ENCODE data around the gene KLHL18. TPM values are rescaled to one million over a fixed set of nuclear protein-coding genes. Genes with fewer than 3 reads are reported as not detected.
A peak's percentile ranks its signal among the peaks of the same experiment; 100 is the strongest.

Gene KLHL18
- polyA plus RNA-seq, 1 experiment, result 17.4 TPM

DNA sequence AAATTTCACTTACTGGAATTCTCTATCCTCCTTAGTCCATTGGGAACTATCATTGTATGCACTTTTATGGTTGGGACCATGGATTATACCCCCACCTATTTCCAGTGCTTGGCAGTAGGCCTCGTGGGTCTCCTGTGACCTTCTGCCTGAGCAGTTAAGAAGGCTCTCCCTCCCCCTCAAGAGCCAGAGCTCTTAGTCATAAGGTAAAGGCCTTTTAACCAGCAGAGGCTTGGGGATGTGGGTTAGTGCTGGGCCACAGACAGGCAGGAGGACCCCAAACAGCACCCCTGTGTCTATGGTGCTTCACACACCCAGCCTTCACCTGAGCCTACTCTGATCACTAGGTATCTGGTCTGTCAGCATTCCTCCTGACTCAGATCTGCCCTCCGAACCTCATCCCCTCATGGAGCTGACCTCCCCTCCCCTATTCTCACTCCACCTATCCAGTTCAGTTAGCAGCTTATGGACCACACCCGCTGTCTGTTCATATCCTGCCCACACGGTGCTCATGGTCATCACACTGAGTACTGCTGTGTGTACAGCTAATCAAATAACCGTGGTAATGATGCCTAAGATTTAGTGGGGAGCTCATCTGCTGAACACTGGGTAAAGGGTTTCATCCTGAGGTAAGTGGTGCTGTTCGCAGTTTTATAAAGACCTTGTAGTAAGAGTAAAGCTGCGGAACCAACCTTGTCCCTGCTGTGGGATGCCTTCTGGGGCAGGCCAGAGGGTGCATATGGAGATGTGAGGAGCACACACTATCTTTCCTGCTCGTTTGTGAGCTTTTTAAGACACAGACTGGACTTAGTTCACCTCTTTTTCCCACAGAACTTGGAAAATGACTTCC lies 40.9 kb downstream of the KLHL18 start:
- ChIA-PET POLR2A (interaction anchor here (0.5 to 1.2 kb wide), 2 partner anchors 57 to 467 kb away, joined by 3 to 6 read pairs; partner anchors contain the start of gene PTPN23), CTCF (interaction anchor here (0.6 to 3.5 kb wide), 72 partner anchors 9 to 1887 kb away, joined by 3 to 36 read pairs (median 5); partner anchors contain the start of genes KIF9, KLHL18 and SETD2)
- H3K27me3 ChIP-seq (ENCODE audit: control insufficient read depth, insufficient read depth, low read length), result no peaks in the 10 kb centered on the region
- no peak for DNase-seq (ENCODE audit: low read depth, low spot score)
- H3K4me3 ChIP-seq (ENCODE audit: low read depth, low read length), result no peak overlapping the region
- H3K27ac ChIP-seq (ENCODE audit: low read depth, low read length), result peak overlapping the region; percentile 21
- TF ChIP-seq CTCF (IDR thresholded peaks at IDR 0.05; ENCODE audit: low read depth, low read length), result no peak
- H3K9me3 ChIP-seq (ENCODE audit: control insufficient read depth, insufficient read depth, low read length), result no peaks in the 10 kb centered on the region

GRCh38 chr3:47324278-47324865 lies 41.6 kb downstream of the KLHL18 start:
- peak; percentile 50 for DNase-seq (ENCODE audit: low read depth, low spot score)
- ChIA-PET POLR2A (interaction anchor here (1.2 kb wide), 1 partner anchor 56 kb away, joined by 3 read pairs; the partner anchor contains the start of gene PTPN23), CTCF (interaction anchor here (0.6 to 3.5 kb wide), 68 partner anchors 8 to 1888 kb away, joined by 3 to 36 read pairs (median 5); partner anchors contain the start of genes KIF9, KLHL18 and SETD2)
- Histone ChIP-seq H3K9me3 (ENCODE audit: control insufficient read depth, insufficient read depth, low read length) (no peaks in the 10 kb centered on the region), H3K27ac (ENCODE audit: low read depth, low read length) (no peak overlapping the region), H3K4me3 (ENCODE audit: low read depth, low read length) (no peak overlapping the region), H3K27me3 (ENCODE audit: control insufficient read depth, insufficient read depth, low read length) (no peaks in the 10 kb centered on the region)
- peak; percentile 80 for TF ChIP-seq CTCF (IDR thresholded peaks at IDR 0.05; ENCODE audit: low read depth, low read length)

- Histone ChIP-seq H3K27ac (ENCODE audit: low read depth, low read length) (no peak overlapping the region), H3K9me3 (ENCODE audit: control insufficient read depth, insufficient read depth, low read length) (no peaks in the 10 kb centered on the region), H3K27me3 (ENCODE audit: control insufficient read depth, insufficient read depth, low read length) (no peaks in the 10 kb centered on the region), H3K4me3 (ENCODE audit: low read depth, low read length) (no peak overlapping the region)
- CTCF ChIA-PET, result interaction anchor here (1.0 kb wide), 1 partner anchor 10 kb away, joined by 3 read pairs; no protein-coding TSS in a partner anchor
- POLR2A ChIA-PET, result no interaction called here
- TF ChIP-seq CTCF (IDR thresholded peaks at IDR 0.05; ENCODE audit: low read depth, low read length), result no peak
- no peak for DNase-seq (ENCODE audit: low read depth, low spot score)
Measured at GRCh38 chr3:47333907-47334306, 51.2 kb downstream of the KLHL18 start.

GRCh38 chr3:47337656-47338055 lies 54.9 kb downstream of the KLHL18 start:
- H3K27ac ChIP-seq (ENCODE audit: low read depth, low read length), result no peak overlapping the region
- POLR2A ChIA-PET, result no interaction called here
- H3K27me3 ChIP-seq (ENCODE audit: control insufficient read depth, insufficient read depth, low read length), result no peaks in the 10 kb centered on the region
- DNase-seq (ENCODE audit: low read depth, low spot score), result no peak
- no peak overlapping the region for H3K4me3 ChIP-seq (ENCODE audit: low read depth, low read length)
- H3K9me3 ChIP-seq (ENCODE audit: control insufficient read depth, insufficient read depth, low read length), result no peaks in the 10 kb centered on the region
- TF ChIP-seq CTCF (IDR thresholded peaks at IDR 0.05; ENCODE audit: low read depth, low read length), result no peak
- CTCF ChIA-PET, result interaction anchor here (1.3 kb wide), 1 partner anchor 13 kb away, joined by 7 read pairs; no protein-coding TSS in a partner anchor

Data from AG04450 (cell line).